Prostate gland (tissue), 2 donors: ENCODE results near the gene VPS39. TPM values are rescaled to one million over a fixed set of nuclear protein-coding genes. Genes with fewer than 3 reads are reported as not detected.

Experiments
- DNase-seq: peaks from one replicate; pipeline ENCODE4 v3.0.0-alpha.2; 2019; ENCODE audit warnings: low spot score
- H3K27ac ChIP-seq, 2 donors: fragments of 200-600 bp; sonication (generic); 2 replicates each; pipeline ENCODE4 v1.5.1; 2017 to 2019
- H3K27me3 ChIP-seq: fragments of 200-600 bp; sonication (generic); replicated peaks from 2 replicates; pipeline ENCODE4 v1.5.1; 2019; ENCODE audit not compliant: insufficient read depth
- H3K36me3 ChIP-seq, 2 donors: fragments of 200-600 bp; sonication (generic); 1 replicate in 1 of 2; 2 replicates in 1 of 2; pipeline versions ENCODE4 v1.5.1 to v1.8.1; 2017 to 2019
- H3K4me1 ChIP-seq: fragments of 200-600 bp; sonication (generic); replicated peaks from 2 replicates; pipeline ENCODE4 v1.5.1; 2019
- H3K4me3 ChIP-seq, 2 donors: fragments of 200-600 bp; sonication (generic); 2 replicates each; pipeline ENCODE4 v1.5.1; 2017 to 2019
- H3K9me3 ChIP-seq: fragments of 200-600 bp; sonication (generic); 2 replicates; pipeline ENCODE4 v1.5.1; 2017
- CTCF ChIP-seq, 4 experiments: fragments of 200-600 bp in 2 of 4; fragments of 450-650 bp in 2 of 4; sonication (generic) in 2 of 4; IDR thresholded peaks; 1 replicate in 3 of 4; 2 replicates in 1 of 4; pipeline ENCODE4 v1.5.1; 2016 to 2019; ENCODE audit warnings: antibody characterized with exemption in 4 of 4, mild to moderate bottlenecking in 2 of 4, moderate library complexity in 2 of 4
- POLR2A ChIP-seq: fragments of 450-650 bp; IDR thresholded peaks from one replicate; pipeline ENCODE4 v1.6.1; 2016; ENCODE audit warnings: antibody characterized with exemption, mild to moderate bottlenecking
- POLR2AphosphoS5 ChIP-seq: sonication (generic); formaldehyde crosslinking; IDR thresholded peaks from one replicate; pipeline ENCODE4 v1.6.1; 2017; ENCODE audit warnings: antibody characterized with exemption
- WGBS: methylation state at CpG from one replicate; pipeline ENCODE4 v1.1.5; 2018; 5-methylcytosine and 5-hydroxymethylcytosine counted together
- intact Hi-C: fragments of 100-400 bp; cut with DNase I; formaldehyde crosslinking; loops from one replicate; pipeline ENCODE4 v1.14.2; 2022
- total RNA-seq, 2 donors: library from RNA; depleted of rRNA; stranded (reverse); fragments of >200 nt; gene quantifications; one replicate each; pipeline ENCODE4 v1.1.0, GENCODE V29; 2016

Gene VPS39
- 100 to 1,000 TPM in 1 of 2 donors, 10 to 100 TPM in 1; 76.2 to 111 TPM for total RNA-seq

GRCh38 chr15:42207674-42208579, at the start of gene VPS39:
Gene VPS39 (minus strand): TSS chr15:42208304. CDS start chr15:42208153, 151 bp downstream.
- intact Hi-C loops = no loop called here
- WGBS = 3% methylated on average over 45 of the region's 45 CpGs
- no peaks in the 10 kb centered on the region for H3K4me1 ChIP-seq
- TF ChIP-seq POLR2A (peak; percentile 37), POLR2AphosphoS5 (peak; percentile 82), CTCF (IDR thresholded peaks at IDR 0.05) (no peak)
- no peaks in the 10 kb centered on the region for H3K27me3 ChIP-seq
- peak within 1 kb of the TSS; percentile 63 to 76 for H3K27ac ChIP-seq
- no peaks in the 10 kb centered on the region for H3K9me3 ChIP-seq
- H3K36me3 ChIP-seq = peaks cover 0 to 6% of the 10 kb centered on the region in 2 donors
- peak within 1 kb of the TSS; percentile 80 to 83 for H3K4me3 ChIP-seq
- DNase-seq = peak; percentile 70

GRCh38 chr15:42253300-42253699, 45.2 kb upstream of the VPS39 start:
- no peak for DNase-seq
- H3K36me3 ChIP-seq = no peaks in the 10 kb centered on the region
- H3K27me3 ChIP-seq = no peaks in the 10 kb centered on the region
- no peak overlapping the region for H3K4me3 ChIP-seq
- TF ChIP-seq CTCF (IDR thresholded peaks at IDR 0.05) (no peak), POLR2AphosphoS5 (no peak), POLR2A (no peak)
- WGBS = 69% methylated on average over 2 of the region's 2 CpGs
- no peaks in the 10 kb centered on the region for H3K9me3 ChIP-seq
- no peaks in the 10 kb centered on the region for H3K4me1 ChIP-seq
- intact Hi-C loops = no loop called here
- no peak overlapping the region for H3K27ac ChIP-seq

- no peak overlapping the region for H3K27ac ChIP-seq
- intact Hi-C loops = no loop called here
- H3K36me3 ChIP-seq = no peaks in the 10 kb centered on the region
- no peak for DNase-seq
- no peaks in the 10 kb centered on the region for H3K9me3 ChIP-seq
- WGBS = 92% methylated on average over 1 of the region's 1 CpG
- no peak overlapping the region for H3K4me3 ChIP-seq
- TF ChIP-seq POLR2AphosphoS5 (no peak), CTCF (IDR thresholded peaks at IDR 0.05) (no peak), POLR2A (no peak)
- no peaks in the 10 kb centered on the region for H3K27me3 ChIP-seq
- no peaks in the 10 kb centered on the region for H3K4me1 ChIP-seq
Measured at GRCh38 chr15:42240823-42241222, 32.7 kb upstream of the VPS39 start.

GRCh38 chr15:42239528-42240182, 31.6 kb upstream of the VPS39 start:
- no peak for DNase-seq
- Histone ChIP-seq H3K27ac (no peak overlapping the region), H3K36me3 (no peaks in the 10 kb centered on the region), H3K27me3 (no peaks in the 10 kb centered on the region), H3K9me3 (no peaks in the 10 kb centered on the region), H3K4me3 (no peak overlapping the region), H3K4me1 (no peaks in the 10 kb centered on the region)
- intact Hi-C loops = no loop called here
- no peak for TF ChIP-seq POLR2AphosphoS5
- TF ChIP-seq POLR2A = no peak
- no peak for TF ChIP-seq CTCF (IDR thresholded peaks at IDR 0.05)
